ENCODE results near the gene BAIAP2. TPM values are rescaled to one million over a fixed set of nuclear protein-coding genes. Genes with fewer than 3 reads are reported as not detected.
"Not testable (repeated sequence)": the region's sequence is repeated elsewhere in the genome, so short reads cannot be mapped to it uniquely, and the experiment has no call there.

BAIAP2 gene
- total RNA-seq, 6 experiments from 2014 or later: 30.8 to 47.4 (median 35.9) TPM

- H3K4me3 Mint-ChIP-seq: no peak overlapping the region; the same call in 1 of the 2 replicates
- H3K36me3 Mint-ChIP-seq (ENCODE audit: low read depth): no peaks in the 10 kb centered on the region
- TF ChIP-seq CTCF (IDR thresholded peaks at IDR 0.05): no peak
- no peaks in the 10 kb centered on the region for H3K9me3 Mint-ChIP-seq
- H3K4me1 Mint-ChIP-seq (ENCODE audit: low read depth): peaks cover 8% of the 10 kb centered on the region
- no peak overlapping the region for H3K27ac Mint-ChIP-seq
- H3K27me3 Mint-ChIP-seq (ENCODE audit: insufficient read depth): peaks cover 43% of the 10 kb centered on the region
- no peak for DNase-seq
Observed at GRCh38 chr17:81027591-81028505, 7.1 kb upstream of the BAIAP2 start.

GRCh38 chr17:81028506-81028858, 6.5 kb upstream of the BAIAP2 start:
- Mint-ChIP-seq H3K27me3 (ENCODE audit: insufficient read depth) (peaks cover 43% of the 10 kb centered on the region), H3K4me3 (no peak overlapping the region), H3K27ac (no peak overlapping the region), H3K36me3 (ENCODE audit: low read depth) (no peaks in the 10 kb centered on the region), H3K9me3 (no peaks in the 10 kb centered on the region), H3K4me1 (ENCODE audit: low read depth) (peaks cover 12% of the 10 kb centered on the region)
- TF ChIP-seq CTCF (IDR thresholded peaks at IDR 0.05): no peak
- DNase-seq: no peak

GRCh38 chr17:81029859-81030258, 5.1 kb upstream of the BAIAP2 start:
- H3K27me3 Mint-ChIP-seq (ENCODE audit: insufficient read depth): peaks cover 45% of the 10 kb centered on the region
- peaks cover 20% of the 10 kb centered on the region for H3K4me1 Mint-ChIP-seq (ENCODE audit: low read depth)
- H3K36me3 Mint-ChIP-seq (ENCODE audit: low read depth): no peaks in the 10 kb centered on the region
- H3K4me3 Mint-ChIP-seq: no peak overlapping the region
- H3K27ac Mint-ChIP-seq: no peak overlapping the region
- no peaks in the 10 kb centered on the region for H3K9me3 Mint-ChIP-seq
- TF ChIP-seq CTCF (IDR thresholded peaks at IDR 0.05): no peak
- DNase-seq: no peak

- peaks cover 20% of the 10 kb centered on the region for H3K4me1 Mint-ChIP-seq (ENCODE audit: low read depth)
- not testable (repeated sequence) for DNase-seq; H3K4me3 Mint-ChIP-seq; H3K9me3 Mint-ChIP-seq; H3K27ac Mint-ChIP-seq; H3K36me3 Mint-ChIP-seq (ENCODE audit: low read depth)
- peaks cover 42% of the 10 kb centered on the region for H3K27me3 Mint-ChIP-seq (ENCODE audit: insufficient read depth)
Observed at GRCh38 chr17:81030312-81030711, 4.6 kb upstream of the BAIAP2 start.

- TF ChIP-seq CTCF (IDR thresholded peaks at IDR 0.05): no peak
- H3K4me3 Mint-ChIP-seq: no peak overlapping the region
- H3K9me3 Mint-ChIP-seq: no peaks in the 10 kb centered on the region
- no peak for DNase-seq
- no peak overlapping the region for H3K27ac Mint-ChIP-seq
- H3K4me1 Mint-ChIP-seq (ENCODE audit: low read depth): peaks cover 22% of the 10 kb centered on the region
- H3K27me3 Mint-ChIP-seq (ENCODE audit: insufficient read depth): peaks cover 37% of the 10 kb centered on the region
- no peaks in the 10 kb centered on the region for H3K36me3 Mint-ChIP-seq (ENCODE audit: low read depth)
Observed at GRCh38 chr17:81030741-81031565, 4.0 kb upstream of the BAIAP2 start.
